Epithelial cell of proximal tubule (primary cell): Measurements from ENCODE around the gene FAM20C. TPM values are rescaled to one million over a fixed set of nuclear protein-coding genes. Genes with fewer than 3 reads are reported as not detected.

Source experiments
- DNase-seq: peaks from one replicate; pipeline ENCODE4 v3.0.0-alpha.2; 2011; ENCODE audit warnings: low read depth
- H3K4me3 ChIP-seq: 2 replicates; pipeline ENCODE4 v1.5.1; 2011; ENCODE audit warnings: low read depth, mild to moderate bottlenecking, low read length
- total RNA-seq: library from RNA; depleted of rRNA; stranded (reverse); fragments of >200 nt; gene quantifications from 2 replicates; pipeline ENCODE4 v1.2.3, GENCODE V29; 2015
- TF ChIP-seq, protein P1 (sequence below): conservative IDR thresholded peaks from 2 replicates; pipeline ENCODE4 v1.5.1; 2012; ENCODE audit warnings: low read depth, mild to moderate bottlenecking, low read length

Gene FAM20C
- total RNA-seq, 1 donor from 2014 or later, result 84.2 TPM

DNA sequence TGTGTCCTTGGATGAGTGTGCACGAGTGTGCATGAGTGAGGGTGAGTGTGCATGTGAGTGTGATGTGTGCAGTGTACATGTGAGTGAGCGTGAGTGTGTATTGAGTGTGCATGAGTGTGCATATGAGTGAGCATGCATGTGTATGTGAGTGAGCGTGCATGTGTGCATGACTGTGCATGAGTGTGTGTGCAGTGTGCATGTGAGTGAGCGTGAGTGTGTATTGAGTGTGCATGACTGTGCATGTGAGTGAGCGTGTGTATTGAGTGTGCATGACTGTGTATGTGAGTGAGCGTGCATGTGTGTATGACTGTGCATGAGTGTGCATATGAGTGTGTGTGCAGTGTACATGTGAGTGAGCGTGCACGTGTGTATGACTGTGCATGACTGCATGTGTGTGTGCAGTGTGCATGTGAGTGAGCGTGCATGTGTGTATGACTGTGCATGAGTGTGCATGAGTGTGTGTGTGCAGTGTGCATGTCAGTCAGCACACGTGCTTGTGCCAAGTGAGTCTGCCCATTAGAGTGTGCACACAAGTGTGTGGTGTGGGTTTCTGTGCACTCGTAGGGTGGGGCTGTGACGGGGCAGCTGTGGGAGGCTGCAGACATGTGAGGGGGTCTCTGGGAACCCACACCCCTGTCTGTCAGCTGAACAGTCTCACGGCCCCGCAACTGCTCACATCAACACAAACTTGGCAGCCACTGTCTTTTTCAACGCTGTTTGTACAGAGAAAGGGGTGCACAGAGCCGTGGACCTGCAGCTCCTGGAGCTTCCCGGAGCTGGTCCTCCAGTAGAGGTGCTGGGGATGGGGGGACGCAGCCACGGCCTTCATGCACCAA lies 112.4 kb downstream of the FAM20C start:
- no peak for DNase-seq
- H3K4me3 ChIP-seq, result no peak overlapping the region
- TF ChIP-seq, protein P1, sequence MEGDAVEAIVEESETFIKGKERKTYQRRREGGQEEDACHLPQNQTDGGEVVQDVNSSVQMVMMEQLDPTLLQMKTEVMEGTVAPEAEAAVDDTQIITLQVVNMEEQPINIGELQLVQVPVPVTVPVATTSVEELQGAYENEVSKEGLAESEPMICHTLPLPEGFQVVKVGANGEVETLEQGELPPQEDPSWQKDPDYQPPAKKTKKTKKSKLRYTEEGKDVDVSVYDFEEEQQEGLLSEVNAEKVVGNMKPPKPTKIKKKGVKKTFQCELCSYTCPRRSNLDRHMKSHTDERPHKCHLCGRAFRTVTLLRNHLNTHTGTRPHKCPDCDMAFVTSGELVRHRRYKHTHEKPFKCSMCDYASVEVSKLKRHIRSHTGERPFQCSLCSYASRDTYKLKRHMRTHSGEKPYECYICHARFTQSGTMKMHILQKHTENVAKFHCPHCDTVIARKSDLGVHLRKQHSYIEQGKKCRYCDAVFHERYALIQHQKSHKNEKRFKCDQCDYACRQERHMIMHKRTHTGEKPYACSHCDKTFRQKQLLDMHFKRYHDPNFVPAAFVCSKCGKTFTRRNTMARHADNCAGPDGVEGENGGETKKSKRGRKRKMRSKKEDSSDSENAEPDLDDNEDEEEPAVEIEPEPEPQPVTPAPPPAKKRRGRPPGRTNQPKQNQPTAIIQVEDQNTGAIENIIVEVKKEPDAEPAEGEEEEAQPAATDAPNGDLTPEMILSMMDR, result no peak

DNA sequence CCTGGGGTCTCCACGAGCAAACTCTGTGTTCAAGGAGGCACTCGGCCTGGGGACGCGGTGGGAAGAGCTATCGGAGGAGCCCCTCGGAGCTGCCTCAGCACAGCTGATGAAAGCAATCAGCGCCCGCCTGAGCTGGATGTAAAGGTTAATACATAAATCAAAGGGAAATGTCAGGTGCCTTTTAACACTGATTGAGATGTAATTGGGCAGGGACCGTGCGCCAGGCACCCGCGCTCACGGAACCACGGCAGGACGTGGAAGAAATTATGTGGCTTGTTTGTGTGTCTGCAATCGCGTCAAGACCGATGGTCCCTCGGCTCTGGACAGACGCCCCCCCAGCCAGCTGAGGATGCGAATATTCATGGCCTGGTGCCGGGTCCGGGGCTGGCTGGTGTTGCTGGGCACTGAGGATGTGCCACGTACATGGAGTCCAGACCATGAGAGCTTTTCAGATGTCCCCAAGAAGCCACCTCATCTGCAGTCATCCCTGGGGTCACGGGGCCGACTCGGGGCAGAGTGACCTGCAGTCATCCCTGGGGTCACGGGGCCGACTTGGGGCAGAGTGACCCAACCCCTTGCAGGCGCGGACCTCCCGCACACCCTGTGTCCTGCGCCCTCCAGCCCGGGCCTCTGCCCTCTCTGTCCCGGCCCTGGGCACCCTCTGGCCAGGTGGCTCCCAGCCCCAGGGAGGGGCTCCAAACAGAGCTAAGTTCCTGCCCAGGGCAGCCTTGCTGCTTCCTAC lies 113.2 kb downstream of the FAM20C start:
- TF ChIP-seq, protein P1, result no peak
- no peak for DNase-seq
- no peak overlapping the region for H3K4me3 ChIP-seq

DNA sequence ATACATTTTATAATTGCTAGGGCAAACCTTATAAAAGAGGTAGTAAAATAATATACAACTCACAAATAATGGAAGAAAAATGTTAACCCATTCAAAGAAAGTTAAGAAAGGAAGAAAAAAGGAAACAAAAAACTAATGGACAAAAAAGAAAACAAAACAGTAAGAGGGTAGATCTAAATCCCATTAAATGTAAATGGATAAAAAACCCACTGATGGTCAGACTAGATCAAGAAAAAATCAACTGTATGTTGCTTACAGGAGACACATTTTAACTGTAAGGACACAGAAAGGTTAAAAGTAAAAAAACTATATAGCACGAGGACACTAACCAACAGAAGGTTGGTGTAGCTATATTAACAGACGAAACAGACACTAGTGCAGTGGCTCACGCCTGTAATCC lies 115.6 kb downstream of the FAM20C start:
- DNase-seq, result no peak
- TF ChIP-seq, protein P1, result no peak
- no peak overlapping the region for H3K4me3 ChIP-seq

DNA sequence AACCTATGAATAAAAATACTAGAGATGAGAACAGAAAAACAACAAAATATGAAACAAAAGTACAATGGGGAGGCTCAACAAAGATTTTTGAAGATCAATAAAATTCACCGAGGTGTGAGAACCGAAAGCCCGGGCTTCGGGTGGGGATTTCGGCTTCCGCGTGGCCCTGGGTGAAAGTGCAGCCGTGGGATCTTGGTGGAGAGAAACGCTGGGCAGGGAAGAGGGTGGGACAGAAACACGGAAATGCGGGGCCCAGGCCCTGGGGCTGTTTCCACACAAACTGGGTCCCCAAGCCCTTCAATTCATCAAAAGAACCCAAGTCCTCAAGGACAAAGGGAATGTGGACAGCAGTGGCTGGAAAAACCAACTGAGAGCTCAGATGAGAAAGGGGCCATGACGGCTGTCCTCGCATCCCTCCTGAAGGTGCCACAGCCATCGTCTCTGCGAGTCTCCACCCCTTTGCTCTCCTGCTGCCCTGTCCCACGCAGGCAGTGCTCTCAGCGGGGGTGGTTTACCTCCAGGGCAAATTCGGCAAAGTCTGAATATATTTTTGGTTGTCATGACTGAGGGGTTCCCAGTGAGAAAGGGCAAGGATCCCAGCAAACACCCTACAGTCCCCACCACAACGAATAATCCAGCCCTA lies 117.3 kb downstream of the FAM20C start:
- DNase-seq, result no peak
- no peak overlapping the region for H3K4me3 ChIP-seq
- TF ChIP-seq, protein P1, result no peak

Other genes with a start within 250 kb of the FAM20C start
- gene FOXL3, start 97.6 kb downstream of the FAM20C start, total RNA-seq, result not detected in 2 replicates